ENCODE data around the gene TRIM7. TPM values are rescaled to one million over a fixed set of nuclear protein-coding genes. Genes with fewer than 3 reads are reported as not detected.

Gene TRIM7
- total RNA-seq, 1 experiment from 2014 or later = 25.8 TPM

GRCh38 chr5:181235689-181236366 is 30.8 kb upstream of the TRIM7 start:
- Histone ChIP-seq H3K27ac (ENCODE audit: low read length) (peak overlapping the region; percentile 37; the same call in 1 of the 2 replicates), H3K4me1 (ENCODE audit: control insufficient read depth, insufficient read depth, low read length) (peaks cover 9% of the 10 kb centered on the region), H3K4me3 (ENCODE audit: low read depth in 2 of 2, low read length in 2 of 2) (no peak overlapping the region), H3K36me3 (ENCODE audit: control insufficient read depth, insufficient read depth, low read length) (peaks cover 26% of the 10 kb centered on the region), H3K9me3 (ENCODE audit: control insufficient read depth, insufficient read depth, low read depth, low read length) (no peaks in the 10 kb centered on the region), H3K27me3 (ENCODE audit: control insufficient read depth, insufficient read depth, low read length) (no peaks in the 10 kb centered on the region)
- no TSS peak for BruUV-seq (replicated peaks)
- in situ Hi-C loops (cut with HindIII; ENCODE audit: low pct_unique_long_range_greater_than_20kb, low sequenced_read_pairs) = no loop called here
- POLR2A ChIA-PET = no interaction called here
- DNase-seq (ENCODE audit: low read depth, low spot score) (no peak), ATAC-seq (peak; percentile 20)
- CTCF ChIA-PET = no interaction called here
- intact Hi-C loops (cut with micrococcal nuclease; ENCODE audit: unreplicated experiment) = no loop called here
- TF ChIP-seq REST (IDR thresholded peaks at IDR 0.05; ENCODE audit: insufficient read depth in 1 of 2, low read depth in 2 of 2, low read length in 1 of 2) = no peak
- no peak for TF ChIP-seq CTCF (IDR thresholded peaks at IDR 0.05)
- TF ChIP-seq SIN3A (IDR thresholded peaks at IDR 0.05; ENCODE audit: borderline replicate concordance, insufficient read depth, low read depth, low read length) = peak; percentile 31; the same call in 1 of the 2 replicates
- TF ChIP-seq POLR2AphosphoS5 (IDR thresholded peaks at IDR 0.05; ENCODE audit: low read depth, low read length) = peak; percentile 54; the same call in 1 of the 2 replicates
- no peak for TF ChIP-seq TCF7L2 (IDR thresholded peaks at IDR 0.05; ENCODE audit: low read depth, low read length)

- Histone ChIP-seq H3K9me3 (ENCODE audit: control insufficient read depth, insufficient read depth, low read depth, low read length) (no peaks in the 10 kb centered on the region), H3K27ac (ENCODE audit: low read length) (peak overlapping the region; percentile 37; the same call in 1 of the 2 replicates), H3K4me1 (ENCODE audit: control insufficient read depth, insufficient read depth, low read length) (peaks cover 9% of the 10 kb centered on the region), H3K36me3 (ENCODE audit: control insufficient read depth, insufficient read depth, low read length) (peaks cover 26% of the 10 kb centered on the region), H3K4me3 (ENCODE audit: low read depth in 2 of 2, low read length in 2 of 2) (no peak overlapping the region), H3K27me3 (ENCODE audit: control insufficient read depth, insufficient read depth, low read length) (no peaks in the 10 kb centered on the region)
- in situ Hi-C loops (cut with HindIII; ENCODE audit: low pct_unique_long_range_greater_than_20kb, low sequenced_read_pairs) (no loop called here), intact Hi-C loops (cut with micrococcal nuclease; ENCODE audit: unreplicated experiment) (no loop called here)
- TF ChIP-seq CTCF (IDR thresholded peaks at IDR 0.05) (no peak), SIN3A (IDR thresholded peaks at IDR 0.05; ENCODE audit: borderline replicate concordance, insufficient read depth, low read depth, low read length) (0 out of 2 replicates have a peak, but pooled peaks have one; percentile 47)
- BruUV-seq (replicated peaks) = TSS peak; percentile 71
- ChIA-PET POLR2A (no interaction called here), CTCF (no interaction called here)
- DNase-seq (ENCODE audit: low read depth, low spot score) (no peak), ATAC-seq (peak; percentile 46)
Measured at GRCh38 chr5:181235323-181235688, 30.3 kb upstream of the TRIM7 start.
